Naive B cell (primary cell): ENCODE measurements around the gene MINDY4. TPM values are rescaled to one million over a fixed set of nuclear protein-coding genes. Genes with fewer than 3 reads are reported as not detected.

Experiments used
- ATAC-seq, 2 donors: fragments of 150-1000 bp; cut with Tn5 transposase; 2 replicates each; pipeline ENCODE4 v1.10.0; 2021; ENCODE audit warnings: low read depth in 2 of 2, mild to moderate bottlenecking in 2 of 2, moderate library complexity in 2 of 2
- DNase-seq: peaks from one replicate; pipeline ENCODE4 v3.0.0; 2022
- H3K27ac Mint-ChIP-seq, 6 donors: one replicate each; pipeline ENCODE4 v1.8.0; 2020 to 2022; ENCODE audit warnings: mild to moderate bottlenecking in 6 of 6, mixed read lengths in 6 of 6, moderate library complexity in 5 of 6, inconsistent platforms in 2 of 6
- H3K27me3 Mint-ChIP-seq, 3 donors: one replicate each; pipeline ENCODE4 v1.8.0; 2021 to 2022; ENCODE audit warnings: mixed read lengths in 3 of 3, mild to moderate bottlenecking in 1 of 3
- H3K36me3 Mint-ChIP-seq, 2 donors: one replicate each; pipeline ENCODE4 v1.8.0; 2020 to 2022; ENCODE audit warnings: mixed read lengths in 2 of 2, inconsistent platforms in 1 of 2, mild to moderate bottlenecking in 1 of 2
- H3K4me1 Mint-ChIP-seq, 3 donors: one replicate each; pipeline ENCODE4 v1.8.0; 2020 to 2022; ENCODE audit warnings: mixed read lengths in 3 of 3, inconsistent platforms in 1 of 3, mild to moderate bottlenecking in 1 of 3, moderate library complexity in 1 of 3
- H3K4me3 Mint-ChIP-seq, 8 donors: one replicate each; pipeline ENCODE4 v1.8.0; 2020 to 2022; ENCODE audit warnings: mild to moderate bottlenecking in 8 of 8, mixed read lengths in 8 of 8, moderate library complexity in 8 of 8, inconsistent platforms in 2 of 8
- H3K9me3 Mint-ChIP-seq, 7 donors: one replicate each; pipeline ENCODE4 v1.8.0; 2020 to 2022; ENCODE audit warnings: mixed read lengths in 7 of 7, mild to moderate bottlenecking in 5 of 7, inconsistent platforms in 2 of 7, moderate library complexity in 1 of 7
- polyA plus RNA-seq, 6 donors: library from polyadenylated mRNA; unstranded; fragments of 300-500 nt; fragmentation: Illumina TruSeq; gene quantifications; one replicate each; pipeline ENCODE4 v1.2.3, GENCODE V29; 2021; ENCODE audit warnings: low read depth in 6 of 6

Gene MINDY4
- polyA plus RNA-seq, 6 donors from 2014 or later, result 0.14 to 0.16 TPM; not detected in 4

- no peaks in the 10 kb centered on the region for H3K27me3 Mint-ChIP-seq
- H3K27ac Mint-ChIP-seq, result no peak overlapping the region
- no peaks in the 10 kb centered on the region for H3K9me3 Mint-ChIP-seq
- ATAC-seq (no peak), DNase-seq (no peak)
- H3K4me1 Mint-ChIP-seq, result no peaks in the 10 kb centered on the region
- H3K4me3 Mint-ChIP-seq, result no peak overlapping the region
- H3K36me3 Mint-ChIP-seq, result no peaks in the 10 kb centered on the region
Observed at GRCh38 chr7:30841025-30841735, 70.0 kb downstream of the MINDY4 start.

- ATAC-seq, result no peak
- no peaks in the 10 kb centered on the region for H3K9me3 Mint-ChIP-seq
- DNase-seq, result no peak
- no peak overlapping the region for H3K4me3 Mint-ChIP-seq
- no peaks in the 10 kb centered on the region for H3K27me3 Mint-ChIP-seq
- H3K4me1 Mint-ChIP-seq, result no peaks in the 10 kb centered on the region
- no peaks in the 10 kb centered on the region for H3K36me3 Mint-ChIP-seq
- H3K27ac Mint-ChIP-seq, result no peak overlapping the region
Observed at GRCh38 chr7:30841801-30842541, 70.8 kb downstream of the MINDY4 start.

GRCh38 chr7:30842542-30843451 is 71.6 kb downstream of the MINDY4 start:
- Mint-ChIP-seq H3K36me3 (no peaks in the 10 kb centered on the region), H3K4me3 (no peak overlapping the region), H3K27me3 (no peaks in the 10 kb centered on the region), H3K4me1 (no peaks in the 10 kb centered on the region), H3K27ac (no peak overlapping the region), H3K9me3 (no peaks in the 10 kb centered on the region)
- ATAC-seq (no peak), DNase-seq (no peak)

GRCh38 chr7:30843741-30844482 is 72.7 kb downstream of the MINDY4 start:
- no peaks in the 10 kb centered on the region for H3K4me1 Mint-ChIP-seq
- ATAC-seq, result no peak
- no peaks in the 10 kb centered on the region for H3K27me3 Mint-ChIP-seq
- no peak for DNase-seq
- no peaks in the 10 kb centered on the region for H3K36me3 Mint-ChIP-seq
- H3K27ac Mint-ChIP-seq, result no peak overlapping the region
- no peaks in the 10 kb centered on the region for H3K9me3 Mint-ChIP-seq
- no peak overlapping the region for H3K4me3 Mint-ChIP-seq

- Mint-ChIP-seq H3K4me3 (no peak overlapping the region), H3K9me3 (no peaks in the 10 kb centered on the region), H3K27me3 (no peaks in the 10 kb centered on the region), H3K4me1 (no peaks in the 10 kb centered on the region), H3K27ac (no peak overlapping the region), H3K36me3 (no peaks in the 10 kb centered on the region)
- no peak for ATAC-seq
- no peak for DNase-seq
Observed at GRCh38 chr7:30844483-30844874, 73.3 kb downstream of the MINDY4 start.

- Mint-ChIP-seq H3K27ac (no peak overlapping the region), H3K4me1 (no peaks in the 10 kb centered on the region), H3K27me3 (no peaks in the 10 kb centered on the region), H3K36me3 (no peaks in the 10 kb centered on the region), H3K4me3 (no peak overlapping the region), H3K9me3 (no peaks in the 10 kb centered on the region)
- no peak for DNase-seq
- ATAC-seq, result no peak
Observed at GRCh38 chr7:30844916-30845315, 73.7 kb downstream of the MINDY4 start.

GRCh38 chr7:30845426-30846135 is 74.4 kb downstream of the MINDY4 start:
- ATAC-seq (no peak), DNase-seq (no peak)
- H3K4me3 Mint-ChIP-seq, result no peak overlapping the region
- H3K27me3 Mint-ChIP-seq, result no peaks in the 10 kb centered on the region
- H3K4me1 Mint-ChIP-seq, result no peaks in the 10 kb centered on the region
- H3K27ac Mint-ChIP-seq, result no peak overlapping the region
- H3K36me3 Mint-ChIP-seq, result no peaks in the 10 kb centered on the region
- H3K9me3 Mint-ChIP-seq, result no peaks in the 10 kb centered on the region

GRCh38 chr7:30846378-30846777 is 75.2 kb downstream of the MINDY4 start:
- Mint-ChIP-seq H3K4me3 (no peak overlapping the region), H3K36me3 (no peaks in the 10 kb centered on the region), H3K9me3 (no peaks in the 10 kb centered on the region), H3K27me3 (no peaks in the 10 kb centered on the region), H3K27ac (peak overlapping the region in 1 of 6 donors; percentile 30), H3K4me1 (no peaks in the 10 kb centered on the region)
- ATAC-seq (no peak), DNase-seq (no peak)

GRCh38 chr7:30848121-30848855 is 77.1 kb downstream of the MINDY4 start:
- no peak overlapping the region for H3K27ac Mint-ChIP-seq
- no peaks in the 10 kb centered on the region for H3K9me3 Mint-ChIP-seq
- H3K4me3 Mint-ChIP-seq, result peak overlapping the region in 1 of 8 donors; percentile 53
- H3K4me1 Mint-ChIP-seq, result no peaks in the 10 kb centered on the region
- no peaks in the 10 kb centered on the region for H3K27me3 Mint-ChIP-seq
- DNase-seq (no peak), ATAC-seq (no peak)
- H3K36me3 Mint-ChIP-seq, result no peaks in the 10 kb centered on the region

- no peaks in the 10 kb centered on the region for H3K27me3 Mint-ChIP-seq
- peak overlapping the region in 1 of 6 donors; percentile 54 for H3K27ac Mint-ChIP-seq
- no peaks in the 10 kb centered on the region for H3K9me3 Mint-ChIP-seq
- H3K4me3 Mint-ChIP-seq, result no peak overlapping the region
- no peak for ATAC-seq
- H3K4me1 Mint-ChIP-seq, result no peaks in the 10 kb centered on the region
- no peaks in the 10 kb centered on the region for H3K36me3 Mint-ChIP-seq
- no peak for DNase-seq
Observed at GRCh38 chr7:30849565-30849964, 78.3 kb downstream of the MINDY4 start.

- no peak for ATAC-seq
- H3K27ac Mint-ChIP-seq, result no peak overlapping the region
Observed at GRCh38 chr7:30850426-30850825, 79.2 kb downstream of the MINDY4 start.

GRCh38 chr7:30851651-30852307 is 80.6 kb downstream of the MINDY4 start:
- H3K27me3 Mint-ChIP-seq, result no peaks in the 10 kb centered on the region
- no peaks in the 10 kb centered on the region for H3K36me3 Mint-ChIP-seq
- H3K4me1 Mint-ChIP-seq, result no peaks in the 10 kb centered on the region
- ATAC-seq (no peak), DNase-seq (no peak)
- no peak overlapping the region for H3K4me3 Mint-ChIP-seq
- H3K27ac Mint-ChIP-seq, result peak overlapping the region in 1 of 6 donors; percentile 20
- H3K9me3 Mint-ChIP-seq, result no peaks in the 10 kb centered on the region

More at GRCh38 chr7:30850426-30850825, 79.2 kb downstream of the MINDY4 start:
- no peaks in the 10 kb centered on the region for H3K36me3 Mint-ChIP-seq
- no peak for DNase-seq
- no peaks in the 10 kb centered on the region for H3K9me3 Mint-ChIP-seq
- no peak overlapping the region for H3K4me3 Mint-ChIP-seq
- no peaks in the 10 kb centered on the region for H3K4me1 Mint-ChIP-seq
- H3K27me3 Mint-ChIP-seq, result no peaks in the 10 kb centered on the region
